Body of pancreas (tissue), 4 donors: ENCODE measurements around the gene AMER1. TPM values are rescaled to one million over a fixed set of nuclear protein-coding genes. Genes with fewer than 3 reads are reported as not detected.

Experiments
- ATAC-seq: fragments of 150-250 bp; one replicate; pipeline ENCODE4 v1.9.1; 2016
- DNase-seq, 4 donors: peaks; one replicate each; pipeline ENCODE4 v3.0.0-alpha.2; 2019
- H3K27ac ChIP-seq, 4 donors: fragments of 200-600 bp; sonication (generic); 1 replicate in 3 of 4; 2 replicates in 1 of 4; pipeline versions ENCODE4 v1.5.1 to v1.6.1; 2016 to 2019; ENCODE audit warnings: mild to moderate bottlenecking in 1 of 4, mixed read lengths in 1 of 4, moderate library complexity in 1 of 4
- H3K27me3 ChIP-seq, 2 donors: fragments of 200-600 bp; sonication (generic); one replicate each; pipeline ENCODE4 v1.6.0; 2016; ENCODE audit warnings: mild to moderate bottlenecking in 1 of 2
- H3K36me3 ChIP-seq, 2 donors: fragments of 200-600 bp; sonication (generic); replicated peaks in 1 of 2; 2 replicates each; pipeline ENCODE4 v1.5.1; 2016; ENCODE audit warnings: low read depth in 2 of 2; ENCODE audit not compliant: insufficient read depth in 1 of 2
- H3K4me1 ChIP-seq: fragments of 200-600 bp; sonication (generic); one replicate; pipeline ENCODE4 v1.6.0; 2016
- H3K4me3 ChIP-seq, 2 donors: fragments of 200-600 bp; sonication (generic); 1 replicate in 1 of 2; 2 replicates in 1 of 2; pipeline ENCODE4 v1.5.1; 2016 to 2019
- H3K9me3 ChIP-seq, 3 donors: fragments of 200-600 bp; sonication (generic); 1 replicate in 2 of 3; 2 replicates in 1 of 3; pipeline ENCODE4 v1.5.1; 2016
- CTCF ChIP-seq, 7 experiments: fragments of 450-650 bp in 4 of 7; fragments of 200-600 bp in 3 of 7; sonication (generic) in 3 of 7; IDR thresholded peaks; one replicate each; pipeline ENCODE4 v1.5.1; 2016 to 2019; ENCODE audit warnings: antibody characterized with exemption in 7 of 7
- POLR2A ChIP-seq, 3 donors: fragments of 450-650 bp; IDR thresholded peaks; one replicate each; pipeline ENCODE4 v1.6.1; 2016; ENCODE audit warnings: antibody characterized with exemption in 3 of 3, mild to moderate bottlenecking in 2 of 3
- WGBS, 2 donors: methylation state at CpG; one replicate each; pipeline ENCODE4 v1.1.5; 2017; 5-methylcytosine and 5-hydroxymethylcytosine counted together
- intact Hi-C: fragments of 100-400 bp; cut with DNase I; formaldehyde crosslinking; loops from one replicate; pipeline ENCODE4 v1.15.1; 2023
- total RNA-seq, 2 donors: library from RNA; depleted of rRNA; stranded (reverse); fragments of >200 nt; gene quantifications; one replicate each; pipeline ENCODE4 v1.1.0, GENCODE V29; 2016

The AMER1 gene
- total RNA-seq, 2 donors from 2014 or later, result 6.7 to 7.6 TPM

- no peaks in the 10 kb centered on the region for H3K4me1 ChIP-seq
- no peak for TF ChIP-seq POLR2A (IDR thresholded peaks at IDR 0.05)
- H3K4me3 ChIP-seq, result no peak overlapping the region
- WGBS, 2 donors, result 96 to 100% methylated on average over 3 of the region's 3 CpGs
- intact Hi-C loops, result no loop called here
- H3K9me3 ChIP-seq, result no peaks in the 10 kb centered on the region
- no peaks in the 10 kb centered on the region for H3K36me3 ChIP-seq
- H3K27ac ChIP-seq, result no peak overlapping the region
- no peak for DNase-seq
- no peak for ATAC-seq
- H3K27me3 ChIP-seq, result no peaks in the 10 kb centered on the region
Measured at GRCh38 chrX:64192040-64192439, 13.5 kb downstream of the AMER1 start.

- no peak for DNase-seq
- WGBS, 2 donors, result 94 to 97% methylated on average over 6 to 12 of the region's 19 CpGs
- intact Hi-C loops, result no loop called here
Measured at GRCh38 chrX:64191281-64192010, 14.1 kb downstream of the AMER1 start.

GRCh38 chrX:64190136-64190740, 15.3 kb downstream of the AMER1 start:
- ATAC-seq, result no peak
- TF ChIP-seq CTCF (IDR thresholded peaks at IDR 0.05), result no peak
- TF ChIP-seq POLR2A (IDR thresholded peaks at IDR 0.05), result no peak
- intact Hi-C loops, result no loop called here
- Histone ChIP-seq H3K27ac (no peak overlapping the region), H3K36me3 (no peaks in the 10 kb centered on the region), H3K4me1 (no peaks in the 10 kb centered on the region), H3K27me3 (no peaks in the 10 kb centered on the region), H3K9me3 (no peaks in the 10 kb centered on the region), H3K4me3 (no peak overlapping the region)
- WGBS, 2 donors, result 95% methylated on average over 4 of the region's 10 CpGs; no CpG with 5 or more reads in 1 of the 2 donors
- no peak for DNase-seq

More at GRCh38 chrX:64191281-64192010, 14.1 kb downstream of the AMER1 start:
- no peaks in the 10 kb centered on the region for H3K9me3 ChIP-seq
- no peak overlapping the region for H3K27ac ChIP-seq
- ATAC-seq, result no peak
- no peak overlapping the region for H3K4me3 ChIP-seq
- no peaks in the 10 kb centered on the region for H3K4me1 ChIP-seq
- TF ChIP-seq CTCF (IDR thresholded peaks at IDR 0.05) (no peak), POLR2A (IDR thresholded peaks at IDR 0.05) (no peak)
- H3K36me3 ChIP-seq, result no peaks in the 10 kb centered on the region
- no peaks in the 10 kb centered on the region for H3K27me3 ChIP-seq

GRCh38 chrX:64188901-64189300, 16.6 kb downstream of the AMER1 start:
- no peak for DNase-seq
- Histone ChIP-seq H3K4me1 (no peaks in the 10 kb centered on the region), H3K27ac (no peak overlapping the region), H3K36me3 (no peaks in the 10 kb centered on the region), H3K4me3 (no peak overlapping the region), H3K9me3 (no peaks in the 10 kb centered on the region), H3K27me3 (no peaks in the 10 kb centered on the region)
- WGBS, 2 donors, result 76 to 98% methylated on average over 2 to 3 of the region's 3 CpGs
- no peak for ATAC-seq
- intact Hi-C loops, result no loop called here
- TF ChIP-seq POLR2A (IDR thresholded peaks at IDR 0.05) (no peak), CTCF (IDR thresholded peaks at IDR 0.05) (no peak)

- no peak for TF ChIP-seq POLR2A (IDR thresholded peaks at IDR 0.05)
- no peak for TF ChIP-seq CTCF (IDR thresholded peaks at IDR 0.05)
- no peak for ATAC-seq
- Histone ChIP-seq H3K4me1 (no peaks in the 10 kb centered on the region), H3K36me3 (no peaks in the 10 kb centered on the region), H3K27ac (no peak overlapping the region), H3K9me3 (no peaks in the 10 kb centered on the region), H3K27me3 (no peaks in the 10 kb centered on the region), H3K4me3 (no peak overlapping the region)
- DNase-seq, result no peak
- intact Hi-C loops, result no loop called here
Measured at GRCh38 chrX:64187762-64188150, 17.8 kb downstream of the AMER1 start.
